HCT116 (cell line): ENCODE data around the gene NMRAL1.

Experiments
- EZH2 ChIP-seq: fragments of 200-600 bp; sonication (generic); IDR thresholded peaks from 2 replicates; pipeline ENCODE4 v1.6.1; 2017; ENCODE audit warnings: antibody characterized with exemption, mixed run types
- POLR2AphosphoS5 ChIP-seq: IDR thresholded peaks from 2 replicates; pipeline ENCODE4 v1.6.1; 2011; ENCODE audit warnings: mild to moderate bottlenecking, low read depth, low read length, moderate library complexity
- SIN3A ChIP-seq: IDR thresholded peaks from 2 replicates; pipeline ENCODE4 v1.6.1; 2012; ENCODE audit warnings: low read depth
- TF ChIP-seq, protein P1 (sequence below), 3 experiments: fragments of 200-600 bp in 1 of 3; sonication (generic) in 1 of 3; IDR thresholded peaks in 2 of 3; conservative IDR thresholded peaks in 1 of 3; 2 replicates each; pipeline ENCODE4 v1.5.1; 2012 to 2017; ENCODE audit warnings: low read depth in 2 of 3, low read length in 2 of 3, antibody characterized with exemption in 1 of 3, borderline replicate concordance in 1 of 3, control low read depth in 1 of 3, mild to moderate bottlenecking in 1 of 3, mixed read lengths in 1 of 3, mixed run types in 1 of 3, moderate library complexity in 1 of 3; ENCODE audit not compliant: insufficient read depth in 1 of 3

DNA sequence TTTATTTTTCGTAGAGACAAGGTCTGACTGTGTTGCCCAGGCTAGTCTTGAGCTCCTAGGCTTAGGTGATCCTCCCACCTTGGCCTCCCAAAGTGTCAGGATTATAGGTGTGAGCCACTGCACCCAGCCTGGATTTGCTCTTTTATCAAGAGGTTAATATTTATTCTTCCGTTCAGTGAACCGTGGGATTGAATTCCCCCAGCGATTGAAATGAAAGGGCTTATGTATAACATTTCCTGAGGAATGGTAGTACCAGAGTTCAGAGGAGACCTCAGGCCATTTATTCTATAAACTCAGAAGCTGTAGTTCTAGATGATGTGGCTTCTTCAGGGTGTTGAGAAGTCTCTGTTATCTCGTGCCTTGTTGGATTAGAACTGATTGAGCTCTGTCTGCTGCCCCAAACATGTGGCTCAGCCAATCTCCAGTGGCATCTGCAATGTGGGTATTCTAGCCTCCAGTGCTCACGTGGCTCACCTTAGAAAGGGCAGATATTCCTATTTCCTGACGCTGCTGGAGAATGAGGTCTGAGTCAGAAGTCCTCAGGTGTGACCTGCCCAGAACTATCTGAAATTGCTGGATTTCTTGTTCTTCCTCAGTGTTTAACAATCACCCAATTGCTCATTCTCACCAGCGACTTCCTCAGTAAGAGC is 24.2 kb upstream of the NMRAL1 start:
- TF ChIP-seq, protein P1, sequence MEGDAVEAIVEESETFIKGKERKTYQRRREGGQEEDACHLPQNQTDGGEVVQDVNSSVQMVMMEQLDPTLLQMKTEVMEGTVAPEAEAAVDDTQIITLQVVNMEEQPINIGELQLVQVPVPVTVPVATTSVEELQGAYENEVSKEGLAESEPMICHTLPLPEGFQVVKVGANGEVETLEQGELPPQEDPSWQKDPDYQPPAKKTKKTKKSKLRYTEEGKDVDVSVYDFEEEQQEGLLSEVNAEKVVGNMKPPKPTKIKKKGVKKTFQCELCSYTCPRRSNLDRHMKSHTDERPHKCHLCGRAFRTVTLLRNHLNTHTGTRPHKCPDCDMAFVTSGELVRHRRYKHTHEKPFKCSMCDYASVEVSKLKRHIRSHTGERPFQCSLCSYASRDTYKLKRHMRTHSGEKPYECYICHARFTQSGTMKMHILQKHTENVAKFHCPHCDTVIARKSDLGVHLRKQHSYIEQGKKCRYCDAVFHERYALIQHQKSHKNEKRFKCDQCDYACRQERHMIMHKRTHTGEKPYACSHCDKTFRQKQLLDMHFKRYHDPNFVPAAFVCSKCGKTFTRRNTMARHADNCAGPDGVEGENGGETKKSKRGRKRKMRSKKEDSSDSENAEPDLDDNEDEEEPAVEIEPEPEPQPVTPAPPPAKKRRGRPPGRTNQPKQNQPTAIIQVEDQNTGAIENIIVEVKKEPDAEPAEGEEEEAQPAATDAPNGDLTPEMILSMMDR (IDR thresholded peaks at IDR 0.05 in 2 of 3, conservative IDR thresholded peaks at IDR 0.05 in 1 of 3; ENCODE audit: borderline replicate concordance in 1 of 3, insufficient read depth in 1 of 3, low read depth in 2 of 3, low read length in 2 of 3), result no peak
- no peak for TF ChIP-seq POLR2AphosphoS5
- no peak for TF ChIP-seq SIN3A
- TF ChIP-seq EZH2, result no peak
